Kidney epithelial cell (primary cell): ENCODE measurements around the gene SLC6A8. TPM values are rescaled to one million over a fixed set of nuclear protein-coding genes. Genes with fewer than 3 reads are reported as not detected.
"Not testable (repeated sequence)": the region's sequence is repeated elsewhere in the genome, so short reads cannot be mapped to it uniquely, and the experiment has no call there.

Source experiments
- DNase-seq: peaks from one replicate; pipeline ENCODE4 v3.0.0-alpha.2; 2010; ENCODE audit warnings: low read depth
- H3K27me3 ChIP-seq: 2 replicates; pipeline ENCODE4 v1.6.0; 2011; ENCODE audit warnings: low read length; ENCODE audit not compliant: control insufficient read depth, insufficient read depth
- H3K36me3 ChIP-seq: 2 replicates; pipeline ENCODE4 v1.5.1; 2011; ENCODE audit warnings: low read length; ENCODE audit not compliant: control insufficient read depth, insufficient read depth
- H3K4me3 ChIP-seq: 2 replicates; pipeline ENCODE4 v1.5.1; 2011; ENCODE audit warnings: low read depth, mild to moderate bottlenecking, control low read depth, low read length
- CTCF ChIP-seq: IDR thresholded peaks from 2 replicates; pipeline ENCODE4 v1.5.1; 2011; ENCODE audit warnings: mild to moderate bottlenecking, moderate library complexity, low read length, control low read depth, inconsistent platforms; ENCODE audit not compliant: insufficient read depth, poor library complexity, severe bottlenecking
- total RNA-seq: library from RNA; depleted of rRNA; stranded (reverse); fragments of >200 nt; gene quantifications from 2 replicates; pipeline ENCODE4 v1.2.3, GENCODE V29; 2015

The SLC6A8 gene
- total RNA-seq, 1 donor from 2014 or later, result 35.0 TPM

- H3K36me3 ChIP-seq, result peaks cover 1% of the 10 kb centered on the region
- no peak overlapping the region for H3K4me3 ChIP-seq
- no peaks in the 10 kb centered on the region for H3K27me3 ChIP-seq
- DNase-seq, result no peak
- no peak for TF ChIP-seq CTCF
These were observed 14.8 kb downstream of the SLC6A8 start for GRCh38 chrX:153702336-153703035.

DNA sequence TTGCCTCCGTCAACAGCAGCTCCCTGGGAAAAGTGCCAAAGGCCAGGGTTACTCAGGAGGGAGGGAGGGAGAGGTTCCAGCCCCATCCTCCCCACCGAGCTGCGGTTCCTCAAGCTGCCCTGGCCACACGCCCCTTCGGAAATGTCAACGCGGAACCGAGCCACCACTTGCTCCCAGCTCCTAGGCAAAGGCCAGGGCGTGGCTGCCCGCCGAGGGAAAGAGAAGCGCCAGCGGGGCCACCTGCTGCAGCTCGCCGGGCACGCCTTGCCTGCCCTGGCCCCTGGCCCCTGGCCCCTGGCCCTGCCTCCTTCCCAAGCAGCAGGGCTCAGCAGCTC, 15.3 kb downstream of the SLC6A8 start:
- no peak for TF ChIP-seq CTCF
- no peak for DNase-seq
- peaks cover 1% of the 10 kb centered on the region for H3K36me3 ChIP-seq
- H3K4me3 ChIP-seq, result no peak overlapping the region
- no peaks in the 10 kb centered on the region for H3K27me3 ChIP-seq

DNA sequence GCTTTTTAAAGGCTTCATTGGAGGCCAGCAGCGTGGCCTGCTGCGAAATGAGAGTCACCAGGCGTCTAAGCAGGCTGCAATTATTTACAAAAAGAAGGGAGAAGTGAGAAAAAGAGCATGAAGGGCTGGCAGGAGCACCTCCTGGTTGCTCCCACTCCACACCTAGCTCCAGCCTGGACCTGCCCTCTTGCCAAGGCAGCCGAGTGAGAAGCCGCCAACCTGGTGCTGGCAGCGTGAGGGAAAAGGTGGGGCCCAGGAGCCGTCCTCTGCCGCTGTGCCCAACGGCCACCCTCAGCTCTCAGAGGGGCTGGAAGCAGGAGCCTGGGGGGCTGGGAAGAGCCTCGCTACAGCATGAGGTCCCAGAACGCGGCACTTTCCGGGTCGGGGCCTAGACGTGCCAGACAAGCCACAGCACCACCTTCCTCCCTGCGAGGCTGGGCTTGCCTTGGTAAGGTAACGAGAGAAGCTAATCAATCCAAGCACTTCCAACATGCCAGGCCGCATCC, 16.3 kb downstream of the SLC6A8 start:
- Histone ChIP-seq H3K4me3 (no peak overlapping the region), H3K36me3 (peaks cover 1% of the 10 kb centered on the region), H3K27me3 (no peaks in the 10 kb centered on the region)
- TF ChIP-seq CTCF, result no peak
- DNase-seq, result no peak

DNA sequence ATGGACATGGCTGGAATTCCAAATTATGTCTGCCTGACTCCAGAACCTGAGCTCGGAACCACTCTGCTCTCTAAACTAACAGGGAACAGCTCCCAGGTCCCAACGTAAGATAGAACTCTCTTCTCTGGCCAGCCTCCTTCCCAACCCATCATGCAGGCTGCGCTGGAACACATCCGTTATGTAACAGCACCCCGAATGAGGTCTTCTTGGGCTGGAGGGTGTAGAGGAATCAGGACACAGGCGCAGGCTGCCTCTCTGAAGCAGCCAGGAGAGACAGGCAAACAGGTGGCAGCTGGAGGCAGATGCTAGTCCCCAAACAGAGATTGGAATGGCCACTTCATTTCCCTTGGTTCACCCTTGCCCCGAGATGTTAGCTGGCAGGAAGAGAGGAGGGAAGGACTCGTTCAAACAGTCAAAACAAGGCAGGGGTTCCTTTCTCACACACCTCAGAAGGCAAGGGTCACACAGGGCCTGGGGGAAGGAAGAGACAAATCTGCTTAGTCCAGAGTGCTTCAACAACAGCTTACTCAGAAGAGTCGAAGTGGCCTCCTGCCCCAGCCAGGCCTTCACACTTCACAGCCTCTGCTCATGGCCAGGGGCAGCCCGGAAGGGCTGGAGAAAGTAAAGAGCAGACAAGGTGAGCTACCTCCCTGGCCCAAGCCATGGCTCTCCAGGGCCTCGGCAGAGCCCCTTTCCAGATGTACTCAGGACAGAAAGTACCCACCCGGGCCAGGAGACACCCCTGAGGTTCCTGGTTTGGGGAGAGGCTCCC, 17.1 kb downstream of the SLC6A8 start:
- not testable (repeated sequence) for H3K36me3 ChIP-seq, DNase-seq, H3K4me3 ChIP-seq, H3K27me3 ChIP-seq

DNA sequence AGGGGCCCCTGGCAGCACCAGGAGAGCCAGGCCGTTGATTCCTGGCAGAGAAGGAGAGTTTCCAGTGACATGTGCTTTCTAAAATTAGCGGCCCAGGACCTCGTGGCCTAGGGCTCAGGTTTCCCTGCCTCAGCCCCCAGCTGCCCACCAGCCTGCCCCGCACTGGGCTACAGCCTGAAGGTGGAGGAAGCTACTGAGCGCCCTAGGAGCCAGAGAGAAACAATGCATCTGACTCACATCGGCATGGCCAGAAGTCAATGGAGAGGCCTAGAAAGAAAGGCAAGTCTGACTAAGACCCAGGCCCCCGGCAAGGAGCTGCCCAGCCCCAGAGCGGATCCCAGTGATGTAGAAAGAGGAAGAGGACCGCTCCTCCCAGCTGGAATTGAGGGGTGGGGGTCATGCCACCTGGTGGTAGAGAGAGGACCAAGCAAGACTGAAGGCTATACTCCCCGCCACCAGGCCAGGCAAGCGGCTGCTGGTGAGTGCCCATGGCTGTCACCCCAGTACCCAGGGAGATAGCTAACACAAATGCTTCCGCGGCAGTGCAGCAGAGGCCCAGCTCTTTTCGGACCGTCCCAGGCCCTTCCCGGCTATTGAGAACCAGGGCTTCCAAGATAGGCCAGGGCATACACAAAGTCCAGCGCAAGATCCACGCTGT, 17.8 kb downstream of the SLC6A8 start:
- not testable (repeated sequence) for H3K4me3 ChIP-seq, H3K27me3 ChIP-seq, H3K36me3 ChIP-seq, DNase-seq
- TF ChIP-seq CTCF, result peak; percentile 6

- H3K4me3 ChIP-seq, result no peak overlapping the region
- peaks cover 1% of the 10 kb centered on the region for H3K36me3 ChIP-seq
- no peak for TF ChIP-seq CTCF
- DNase-seq, result no peak
- H3K27me3 ChIP-seq, result no peaks in the 10 kb centered on the region
These were observed 19.1 kb downstream of the SLC6A8 start for GRCh38 chrX:153706799-153707198.
